WTC11 (cell line): ENCODE results near the gene GNG11. TPM values are rescaled to one million over a fixed set of nuclear protein-coding genes. Genes with fewer than 3 reads are reported as not detected.

Experiments used
- ATAC-seq: fragments of 200-7000 bp; cut with Tn5 transposase; 2 replicates; pipeline ENCODE4 v1.10.0; 2021; ENCODE audit warnings: mild to moderate bottlenecking, moderate library complexity
- CTCF ChIA-PET: fragments of 300-600 bp; sonication (Branson Sonifier 250); formaldehyde crosslinking; loops from one replicate; lab custom pipeline; 2021; ENCODE audit warnings: antibody characterized with exemption; lab: Charles Lee
- POLR2A ChIA-PET: fragments of 350-600 bp; sonication (Branson Sonifier 250); formaldehyde crosslinking; loops from one replicate; lab custom pipeline; 2021; ENCODE audit warnings: antibody characterized with exemption; lab: Charles Lee
- DNase-seq: peaks from one replicate; pipeline ENCODE4 v3.0.0; 2021; ENCODE audit warnings: low spot score
- H3K27ac Mint-ChIP-seq: 2 replicates; pipeline ENCODE4 v1.8.0; 2021; ENCODE audit warnings: mixed read lengths
- H3K27me3 Mint-ChIP-seq: 2 replicates; pipeline ENCODE4 v1.8.0; 2021; ENCODE audit warnings: low read depth, mild to moderate bottlenecking, moderate library complexity, mixed read lengths
- H3K36me3 Mint-ChIP-seq: 2 replicates; pipeline ENCODE4 v1.8.0; 2021; ENCODE audit warnings: mixed read lengths
- H3K4me1 Mint-ChIP-seq: 2 replicates; pipeline ENCODE4 v1.8.0; 2022; ENCODE audit warnings: mixed read lengths
- H3K4me3 Mint-ChIP-seq: 2 replicates; pipeline ENCODE4 v1.8.0; 2021; ENCODE audit warnings: mild to moderate bottlenecking, moderate library complexity, mixed read lengths
- H3K9me3 Mint-ChIP-seq: 2 replicates; pipeline ENCODE4 v1.8.0; 2021; ENCODE audit warnings: mixed read lengths
- ATF2 ChIP-seq: sonication (generic); formaldehyde crosslinking; IDR thresholded peaks from 2 replicates; pipeline ENCODE4 v1.8.1; 2022; ENCODE audit warnings: low read depth, missing genetic modification reagents, borderline replicate concordance
- CREM ChIP-seq: sonication (generic); formaldehyde crosslinking; IDR thresholded peaks from 2 replicates; pipeline ENCODE4 v1.8.1; 2022; ENCODE audit warnings: mild to moderate bottlenecking, missing genetic modification reagents, moderate library complexity
- E2F4 ChIP-seq: sonication (generic); formaldehyde crosslinking; IDR thresholded peaks from 2 replicates; pipeline ENCODE4 v1.8.1; 2022; ENCODE audit warnings: low read depth, mild to moderate bottlenecking, moderate library complexity, missing genetic modification reagents, borderline replicate concordance
- E2F5 ChIP-seq: sonication (generic); formaldehyde crosslinking; IDR thresholded peaks from 2 replicates; pipeline ENCODE4 v1.8.1; 2022; ENCODE audit warnings: mild to moderate bottlenecking, moderate library complexity, missing genetic modification reagents
- GRHL2 ChIP-seq: fragments of 250-450 bp; sonication (Bioruptor Pico); IDR thresholded peaks from 2 replicates; pipeline ENCODE4 v1.8.0; 2022; ENCODE audit warnings: mild to moderate bottlenecking, moderate library complexity; ENCODE audit not compliant: insufficient replicate concordance, severe bottlenecking
- JUN ChIP-seq: sonication (generic); formaldehyde crosslinking; IDR thresholded peaks from 2 replicates; pipeline ENCODE4 v1.8.0; 2023; ENCODE audit warnings: mild to moderate bottlenecking, missing genetic modification reagents
- NFYB ChIP-seq: sonication (generic); formaldehyde crosslinking; conservative IDR thresholded peaks from 2 replicates; pipeline ENCODE4 v1.8.0; 2022; ENCODE audit warnings: low read depth, missing genetic modification reagents
- PRDM15 ChIP-seq: sonication (generic); formaldehyde crosslinking; IDR thresholded peaks from 2 replicates; pipeline ENCODE4 v1.8.0; 2022; ENCODE audit warnings: missing genetic modification reagents
- RELA ChIP-seq: sonication (generic); formaldehyde crosslinking; IDR thresholded peaks from 2 replicates; pipeline ENCODE4 v1.8.1; 2022; ENCODE audit warnings: missing genetic modification reagents, mild to moderate bottlenecking, borderline replicate concordance
- SMAD3 ChIP-seq: sonication (generic); formaldehyde crosslinking; IDR thresholded peaks from 2 replicates; pipeline ENCODE4 v1.8.0; 2022; ENCODE audit warnings: missing genetic modification reagents, mild to moderate bottlenecking, borderline replicate concordance
- SMAD4 ChIP-seq: sonication (generic); formaldehyde crosslinking; IDR thresholded peaks from 2 replicates; pipeline ENCODE4 v1.8.0; 2022; ENCODE audit warnings: mild to moderate bottlenecking, missing genetic modification reagents
- SP1 ChIP-seq: sonication (generic); formaldehyde crosslinking; conservative IDR thresholded peaks from 2 replicates; pipeline ENCODE4 v1.8.1; 2022; ENCODE audit warnings: missing genetic modification reagents
- ZNF263 ChIP-seq: sonication (generic); formaldehyde crosslinking; IDR thresholded peaks from 2 replicates; pipeline ENCODE4 v1.8.1; 2022; ENCODE audit warnings: low read depth, mild to moderate bottlenecking, moderate library complexity, missing genetic modification reagents
- ZNF425 ChIP-seq: fragments of 250-450 bp; sonication (Bioruptor Pico); conservative IDR thresholded peaks from 2 replicates; pipeline ENCODE4 v1.9.0; 2021; ENCODE audit warnings: mild to moderate bottlenecking
- total RNA-seq: library from RNA; stranded (reverse); gene quantifications from 3 replicates; pipeline ENCODE4 v1.2.3, GENCODE V29; 2021

Gene GNG11
- total RNA-seq, 1 experiment from 2014 or later = 1.7 TPM

DNA sequence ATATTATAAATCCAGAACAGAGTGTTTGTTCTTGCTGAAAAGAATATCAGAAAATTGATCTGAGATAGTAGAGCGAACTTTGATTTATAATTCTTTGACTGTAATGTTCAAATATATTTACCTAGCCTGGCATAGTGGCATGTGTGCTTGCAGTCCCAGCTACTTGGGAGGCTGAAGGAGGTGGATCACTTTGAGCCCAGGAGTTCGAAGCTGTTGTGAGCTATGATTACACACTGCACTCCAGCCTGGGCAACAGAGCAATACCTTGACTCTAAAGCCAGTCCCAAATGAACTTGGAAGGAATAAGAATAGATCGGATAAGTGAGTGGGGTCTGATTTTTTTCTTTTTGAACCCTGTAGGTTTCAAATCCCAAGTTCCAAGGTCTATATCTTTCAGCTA lies 23.5 kb downstream of the GNG11 start:
- H3K36me3 Mint-ChIP-seq = no peaks in the 10 kb centered on the region
- POLR2A ChIA-PET = no interaction called here
- no peaks in the 10 kb centered on the region; the same call in 1 of the 2 replicates for H3K27me3 Mint-ChIP-seq
- DNase-seq (no peak), ATAC-seq (no peak)
- no peak overlapping the region for H3K4me3 Mint-ChIP-seq
- CTCF ChIA-PET = no interaction called here
- TF ChIP-seq NFYB (no peak), RELA (CRISPR knock-in tag) (no peak), SMAD3 (CRISPR knock-in tag) (no peak), SP1 (CRISPR knock-in tag) (no peak), E2F5 (CRISPR knock-in tag) (no peak)
- H3K27ac Mint-ChIP-seq = no peak overlapping the region
- no peaks in the 10 kb centered on the region for H3K9me3 Mint-ChIP-seq
- 0 out of 2 replicates have a peak, but pooled peaks cover 4% of the 10 kb centered on the region for H3K4me1 Mint-ChIP-seq

DNA sequence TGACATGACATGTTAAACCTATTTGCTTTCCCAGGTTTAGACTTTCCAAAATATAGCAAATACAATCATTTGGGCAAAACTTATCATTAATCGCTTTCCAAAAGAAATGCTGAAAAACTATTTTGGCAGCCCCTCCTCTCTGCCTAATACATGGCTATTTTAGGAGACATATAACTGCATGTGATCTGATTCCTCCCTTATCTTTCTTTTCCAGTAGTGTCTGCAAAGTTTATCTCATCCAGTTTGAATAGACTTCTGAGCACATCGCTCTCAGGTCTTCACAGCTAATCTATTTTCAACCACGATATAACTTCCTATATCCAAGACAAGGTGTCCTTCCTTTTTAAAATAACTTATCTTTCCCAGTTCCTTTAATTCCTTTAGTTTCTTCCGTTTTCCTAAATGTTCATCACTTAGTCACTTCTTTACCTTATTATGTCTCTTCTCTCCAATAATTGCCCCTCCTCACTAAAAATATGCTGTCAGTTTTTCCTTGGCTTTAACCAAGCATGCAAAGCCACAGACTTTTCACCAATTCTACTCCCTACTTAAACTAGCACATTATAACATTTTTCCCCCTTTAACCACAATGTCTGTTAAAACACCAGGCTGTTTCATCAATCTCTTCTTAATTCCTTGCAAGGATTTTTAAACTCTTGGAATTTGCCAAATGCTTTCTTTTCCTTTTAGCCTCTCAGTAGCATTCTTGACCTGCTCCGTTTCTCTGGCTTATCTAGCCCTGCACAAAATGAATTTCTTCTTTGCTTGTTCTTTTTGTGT lies 24.4 kb downstream of the GNG11 start:
- no peak for DNase-seq
- TF ChIP-seq E2F4 (CRISPR knock-in tag) (no peak), JUN (no peak), SMAD4 (CRISPR knock-in tag) (no peak), ATF2 (CRISPR knock-in tag) (no peak), RELA (CRISPR knock-in tag) (no peak), ZNF263 (CRISPR knock-in tag) (no peak), GRHL2 (no peak), ZNF425 (CRISPR knock-in tag) (no peak), PRDM15 (CRISPR knock-in tag) (no peak), CREM (CRISPR knock-in tag) (no peak)
- TF ChIP-seq, all 79 proteins: peak for 0
- H3K4me1 Mint-ChIP-seq = peaks cover 7% of the 10 kb centered on the region; the same call in 1 of the 2 replicates
- no peaks in the 10 kb centered on the region for H3K9me3 Mint-ChIP-seq
- ChIA-PET CTCF (no interaction called here), POLR2A (no interaction called here)
- H3K4me3 Mint-ChIP-seq = no peak overlapping the region
- H3K36me3 Mint-ChIP-seq = no peaks in the 10 kb centered on the region
- no peak for ATAC-seq
- no peaks in the 10 kb centered on the region; the same call in 1 of the 2 replicates for H3K27me3 Mint-ChIP-seq
- no peak overlapping the region for H3K27ac Mint-ChIP-seq
